Pancreas (tissue), 10 donors: ENCODE measurements around the gene TNFAIP2. TPM values are rescaled to one million over a fixed set of nuclear protein-coding genes. Genes with fewer than 3 reads are reported as not detected.

Source experiments
- ATAC-seq, 4 donors: fragments of 200-7000 bp; cut with Tn5 transposase; one replicate each; pipeline versions ENCODE4 v1.8.0 to v1.9.1; 2020; ENCODE audit warnings: mild to moderate bottlenecking in 4 of 4, moderate library complexity in 4 of 4
- DNase-seq, 6 donors: peaks; one replicate each; pipeline ENCODE4 v3.0.0-alpha.2; 2020
- FAIRE-seq: peaks from 2 replicates; lab custom pipeline; 2012; peaks lifted over from hg19 to GRCh38; lab: Jason Lieb, UNC
- H3K27ac ChIP-seq, 4 donors: fragments of 200-600 bp; sonication (generic); 1 replicate in 3 of 4; 2 replicates in 1 of 4; pipeline versions ENCODE4 v1.5.0 to v1.8.0; 2020
- H3K27me3 ChIP-seq, 4 donors: fragments of 200-600 bp; one replicate each; pipeline ENCODE4 v1.8.0; 2021
- H3K36me3 ChIP-seq, 3 donors: fragments of 200-600 bp; sonication (generic) in 1 of 3; one replicate each; pipeline versions ENCODE4 v1.5.0 to v1.8.0; 2020 to 2021
- H3K4me1 ChIP-seq, 3 donors: fragments of 200-600 bp; one replicate each; pipeline ENCODE4 v1.8.0; 2021
- H3K4me3 ChIP-seq, 4 donors: fragments of 200-600 bp; sonication (generic) in 2 of 4; one replicate each; pipeline versions ENCODE4 v1.5.0 to v1.8.0; 2020 to 2021
- H3K9me3 ChIP-seq, 4 donors: fragments of 200-600 bp; one replicate each; pipeline ENCODE4 v1.8.0; 2021
- WGBS, 2 donors: extraction: QIAGEN DNeasy Blood & Tissue Kit; methylation state at CpG; one replicate each; pipeline ENCODE4 v1.1.7; 2013; 5-methylcytosine and 5-hydroxymethylcytosine counted together
- intact Hi-C, 3 donors: fragments of 100-400 bp; cut with DNase I; formaldehyde crosslinking; loops; one replicate each; pipeline versions ENCODE4 v1.11.1 to v1.14.2; 2022
- polyA plus RNA-seq, 2 donors: library from polyadenylated mRNA; stranded (reverse); fragments of 200-250 nt; gene quantifications; one replicate each; pipeline ENCODE4 v1.2.3, GENCODE V29; 2013
- total RNA-seq, 6 donors: library from RNA; stranded (reverse); fragmentation: NEBNext Ultra II Directional in 4 of 6; extraction: Animal tissue kit (Norgen Biotek cat#: 25700) in 4 of 6; gene quantifications; one replicate each; pipeline versions ENCODE4 v1.2.1 to v1.2.4, GENCODE V29; 2021 to 2023
- TF ChIP-seq, protein P1 (sequence below), 4 donors: fragments of 200-600 bp; sonication (generic) in 3 of 4; IDR thresholded peaks; one replicate each; pipeline versions ENCODE4 v1.5.0 to v1.8.0; 2021; ENCODE audit warnings: antibody characterized with exemption in 4 of 4
- donor health status: healthy with polysubstance abuse.
- donor health status: DM: no; HTN: no; CAD: no; lungs with moderate emphysema.
- donor health status: DM: no; HTN: no; CAD: no.
- donor health status: control.
- donor health status: control.
- donor health status: Bipolar disorder and iron deficiency.
- donor health status: DM: yes; HTN: yes; CAD: no.
- donor health status: DM: no; HTN: no; CAD: no.
- donor health status: DM: no; HTN: no; CAD: no.
- donor health status: DM: yes; HTN: yes; CAD: no.

TNFAIP2 gene
- total and polyA plus RNA-seq, 8 donors: 7.0 to 288 (median 50.6) TPM

GRCh38 chr14:103130017-103130764 is 6.9 kb downstream of the TNFAIP2 start:
- DNase-seq (peak in 4 of 6 donors; percentile 11 to 70 (median 40)), ATAC-seq (no peak), FAIRE-seq (no peak)
- H3K4me3 ChIP-seq: no peak overlapping the region
- no peaks in the 10 kb centered on the region for H3K36me3 ChIP-seq
- no peaks in the 10 kb centered on the region for H3K27me3 ChIP-seq
- intact Hi-C loops: no loop called here
- 89 to 91% methylated on average over 23 to 26 of the region's 26 CpGs for WGBS, 2 donors
- peak overlapping the region in 1 of 4 donors; percentile 58 for H3K27ac ChIP-seq
- peaks cover 4 to 17% (median 7%) of the 10 kb centered on the region in 3 donors for H3K4me1 ChIP-seq
- no peaks in the 10 kb centered on the region for H3K9me3 ChIP-seq
- TF ChIP-seq, protein P1, sequence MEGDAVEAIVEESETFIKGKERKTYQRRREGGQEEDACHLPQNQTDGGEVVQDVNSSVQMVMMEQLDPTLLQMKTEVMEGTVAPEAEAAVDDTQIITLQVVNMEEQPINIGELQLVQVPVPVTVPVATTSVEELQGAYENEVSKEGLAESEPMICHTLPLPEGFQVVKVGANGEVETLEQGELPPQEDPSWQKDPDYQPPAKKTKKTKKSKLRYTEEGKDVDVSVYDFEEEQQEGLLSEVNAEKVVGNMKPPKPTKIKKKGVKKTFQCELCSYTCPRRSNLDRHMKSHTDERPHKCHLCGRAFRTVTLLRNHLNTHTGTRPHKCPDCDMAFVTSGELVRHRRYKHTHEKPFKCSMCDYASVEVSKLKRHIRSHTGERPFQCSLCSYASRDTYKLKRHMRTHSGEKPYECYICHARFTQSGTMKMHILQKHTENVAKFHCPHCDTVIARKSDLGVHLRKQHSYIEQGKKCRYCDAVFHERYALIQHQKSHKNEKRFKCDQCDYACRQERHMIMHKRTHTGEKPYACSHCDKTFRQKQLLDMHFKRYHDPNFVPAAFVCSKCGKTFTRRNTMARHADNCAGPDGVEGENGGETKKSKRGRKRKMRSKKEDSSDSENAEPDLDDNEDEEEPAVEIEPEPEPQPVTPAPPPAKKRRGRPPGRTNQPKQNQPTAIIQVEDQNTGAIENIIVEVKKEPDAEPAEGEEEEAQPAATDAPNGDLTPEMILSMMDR (IDR thresholded peaks at IDR 0.05): no peak

DNA sequence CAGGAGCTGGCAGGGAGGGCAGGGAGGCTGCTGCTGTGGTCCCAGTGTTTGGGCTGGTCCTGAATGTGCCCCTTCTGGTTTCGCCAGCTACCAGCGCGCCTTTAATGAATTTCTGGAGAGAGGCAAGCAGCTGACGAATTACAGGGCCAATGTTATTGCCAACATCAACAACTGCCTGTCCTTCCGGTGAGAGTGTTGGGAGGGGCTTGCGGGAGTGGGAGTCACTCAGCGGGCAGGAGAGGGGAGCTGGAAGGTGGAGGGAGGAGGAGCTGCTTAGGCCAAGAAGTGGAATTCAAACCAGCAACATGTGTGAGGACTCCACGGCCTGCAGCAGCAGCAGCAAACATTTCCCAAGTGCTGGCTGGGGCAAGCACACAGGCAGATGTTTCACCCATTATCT is 7.7 kb downstream of the TNFAIP2 start:
- WGBS, 2 donors: 40 to 58% methylated on average over 8 of the region's 8 CpGs
- Histone ChIP-seq H3K4me1 (peaks cover 4 to 17% (median 7%) of the 10 kb centered on the region in 3 donors), H3K36me3 (no peaks in the 10 kb centered on the region)

GRCh38 chr14:103131580-103131979 is 8.3 kb downstream of the TNFAIP2 start:
- Histone ChIP-seq H3K27me3 (no peaks in the 10 kb centered on the region), H3K36me3 (no peaks in the 10 kb centered on the region), H3K9me3 (no peaks in the 10 kb centered on the region), H3K4me3 (no peak overlapping the region), H3K27ac (peak overlapping the region in 1 of 4 donors; percentile 58), H3K4me1 (peaks cover 2 to 13% (median 3%) of the 10 kb centered on the region in 3 donors)
- ATAC-seq: no peak
- 92 to 97% methylated on average over 5 to 9 of the region's 9 CpGs for WGBS, 2 donors
- no peak for FAIRE-seq
- TF ChIP-seq, protein P1 (IDR thresholded peaks at IDR 0.05): no peak
- DNase-seq: peak in 3 of 6 donors; percentile 15 to 68 (median 20)
- intact Hi-C loops: no loop called here

More for the DNA sequence above, 7.7 kb downstream of the TNFAIP2 start:
- TF ChIP-seq, protein P1 (IDR thresholded peaks at IDR 0.05): no peak
- FAIRE-seq (no peak), ATAC-seq (peak in 3 of 4 donors; percentile 3 to 33 (median 4)), DNase-seq (peak in 4 of 6 donors; percentile 14 to 58 (median 44))
- Histone ChIP-seq H3K27me3 (no peaks in the 10 kb centered on the region), H3K4me3 (no peak overlapping the region), H3K27ac (peak overlapping the region in 1 of 4 donors; percentile 58), H3K9me3 (no peaks in the 10 kb centered on the region)
- intact Hi-C loops: no loop called here

- peaks cover 0 to 9% (median 0%) of the 10 kb centered on the region in 3 donors for H3K4me1 ChIP-seq
- TF ChIP-seq, protein P1 (IDR thresholded peaks at IDR 0.05): no peak
- peak overlapping the region in 3 of 4 donors; percentile 38 to 58 (median 51) for H3K27ac ChIP-seq
- intact Hi-C loops: no loop called here
- FAIRE-seq (no peak), DNase-seq (peak; percentile 52 to 82 (median 73)), ATAC-seq (peak; percentile 60 to 79 (median 70))
- H3K4me3 ChIP-seq: no peak overlapping the region
- H3K9me3 ChIP-seq: no peaks in the 10 kb centered on the region
- no peaks in the 10 kb centered on the region for H3K36me3 ChIP-seq
- WGBS, 2 donors: 53 to 54% methylated on average over 39 of the region's 39 CpGs
- no peaks in the 10 kb centered on the region for H3K27me3 ChIP-seq
Measured at GRCh38 chr14:103132381-103133209, 9.3 kb downstream of the TNFAIP2 start.
